22Rv1 (cell line): ENCODE results near the gene ACAP3.

Experiments used
- ZFX ChIP-seq: fragments of 450-650 bp; IDR thresholded peaks from 2 replicates; pipeline ENCODE4 v1.6.1; 2017; ENCODE audit warnings: antibody characterized with exemption, borderline replicate concordance
- TF ChIP-seq, protein P1 (sequence below): fragments of 450-650 bp; IDR thresholded peaks from 2 replicates; pipeline ENCODE4 v1.5.1; 2017; ENCODE audit warnings: mild to moderate bottlenecking

- TF ChIP-seq, protein P1, sequence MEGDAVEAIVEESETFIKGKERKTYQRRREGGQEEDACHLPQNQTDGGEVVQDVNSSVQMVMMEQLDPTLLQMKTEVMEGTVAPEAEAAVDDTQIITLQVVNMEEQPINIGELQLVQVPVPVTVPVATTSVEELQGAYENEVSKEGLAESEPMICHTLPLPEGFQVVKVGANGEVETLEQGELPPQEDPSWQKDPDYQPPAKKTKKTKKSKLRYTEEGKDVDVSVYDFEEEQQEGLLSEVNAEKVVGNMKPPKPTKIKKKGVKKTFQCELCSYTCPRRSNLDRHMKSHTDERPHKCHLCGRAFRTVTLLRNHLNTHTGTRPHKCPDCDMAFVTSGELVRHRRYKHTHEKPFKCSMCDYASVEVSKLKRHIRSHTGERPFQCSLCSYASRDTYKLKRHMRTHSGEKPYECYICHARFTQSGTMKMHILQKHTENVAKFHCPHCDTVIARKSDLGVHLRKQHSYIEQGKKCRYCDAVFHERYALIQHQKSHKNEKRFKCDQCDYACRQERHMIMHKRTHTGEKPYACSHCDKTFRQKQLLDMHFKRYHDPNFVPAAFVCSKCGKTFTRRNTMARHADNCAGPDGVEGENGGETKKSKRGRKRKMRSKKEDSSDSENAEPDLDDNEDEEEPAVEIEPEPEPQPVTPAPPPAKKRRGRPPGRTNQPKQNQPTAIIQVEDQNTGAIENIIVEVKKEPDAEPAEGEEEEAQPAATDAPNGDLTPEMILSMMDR: no peak
- TF ChIP-seq ZFX: no peak
These were observed 7.4 kb downstream of the ACAP3 start for GRCh38 chr1:1300352-1300739.
